Activated naive CD8-positive, alpha-beta T cell treated with anti-CD3 and anti-CD28 coated beads, Interleukin-2, amount 10 ng/mL, durations not matched to agents 7 days and 5 days (primary cell): ENCODE data around the gene GRAPL. TPM values are rescaled to one million over a fixed set of nuclear protein-coding genes. Genes with fewer than 3 reads are reported as not detected.
"Not testable (repeated sequence)": the region's sequence is repeated elsewhere in the genome, so short reads cannot be mapped to it uniquely, and the experiment has no call there.

Source experiments
- ATAC-seq: fragments of 150-1000 bp; cut with Tn5 transposase; one replicate; pipeline ENCODE4 v1.10.0; 2021; ENCODE audit warnings: low read depth, moderate library complexity
- POLR2A ChIA-PET: fragments of 350-600 bp; sonication (Branson Sonifier 250); formaldehyde crosslinking; loops from one replicate; lab custom pipeline; 2021; ENCODE audit warnings: antibody characterized with exemption; lab: Charles Lee
- DNase-seq: peaks from one replicate; pipeline ENCODE4 v3.0.0; 2021
- H3K27ac Mint-ChIP-seq: one replicate; pipeline ENCODE4 v1.8.0; 2022; ENCODE audit warnings: mild to moderate bottlenecking, mixed read lengths
- H3K27me3 Mint-ChIP-seq: one replicate; pipeline ENCODE4 v1.8.0; 2022; ENCODE audit warnings: mild to moderate bottlenecking, moderate library complexity, mixed read lengths
- H3K36me3 Mint-ChIP-seq: one replicate; pipeline ENCODE4 v1.8.0; 2021; ENCODE audit warnings: mild to moderate bottlenecking, mixed read lengths
- H3K4me1 Mint-ChIP-seq: one replicate; pipeline ENCODE4 v1.8.0; 2021; ENCODE audit warnings: mixed read lengths
- H3K4me3 Mint-ChIP-seq: one replicate; pipeline ENCODE4 v1.8.0; 2022; ENCODE audit warnings: mild to moderate bottlenecking, moderate library complexity, mixed read lengths
- H3K9me3 Mint-ChIP-seq: one replicate; pipeline ENCODE4 v1.8.0; 2021; ENCODE audit warnings: mixed read lengths
- total RNA-seq, 2 experiments: library from RNA; stranded (reverse); gene quantifications; one replicate each; pipeline ENCODE4 v1.2.3, GENCODE V29; 2021

The GRAPL gene
- total RNA-seq, 2 experiments from 2014 or later, result 17.9 to 18.4 TPM

GRCh38 chr17:19150678-19151615, 23.6 kb downstream of the GRAPL start:
- H3K36me3 Mint-ChIP-seq, H3K9me3 Mint-ChIP-seq, POLR2A ChIA-PET, H3K4me3 Mint-ChIP-seq, ATAC-seq, H3K27ac Mint-ChIP-seq, DNase-seq, H3K4me1 Mint-ChIP-seq, H3K27me3 Mint-ChIP-seq: not testable (repeated sequence)

DNA sequence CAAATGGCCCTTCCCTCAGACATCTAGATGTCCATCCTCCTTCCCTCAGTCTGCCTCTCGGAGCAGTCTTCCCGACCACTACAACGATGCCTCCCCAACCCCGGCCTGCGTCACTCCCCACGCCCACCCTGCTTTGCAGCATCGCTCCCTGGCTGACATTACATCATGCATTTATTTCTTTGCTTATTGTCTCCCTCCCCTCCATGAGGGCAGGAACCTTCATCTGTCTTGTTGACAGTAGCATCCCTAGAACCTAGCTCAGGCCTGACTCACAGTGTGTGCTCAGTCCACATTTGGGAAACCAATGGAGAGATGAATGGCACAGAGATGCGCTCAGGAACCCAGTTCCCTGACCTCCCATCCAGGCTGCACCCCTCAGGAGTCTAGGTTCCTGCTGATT, 30.2 kb downstream of the GRAPL start:
- H3K4me1 Mint-ChIP-seq, ATAC-seq, H3K36me3 Mint-ChIP-seq, H3K27ac Mint-ChIP-seq, H3K27me3 Mint-ChIP-seq, H3K9me3 Mint-ChIP-seq, POLR2A ChIA-PET, H3K4me3 Mint-ChIP-seq, DNase-seq: not testable (repeated sequence)

GRCh38 chr17:19158478-19158877, 31.1 kb downstream of the GRAPL start:
- H3K9me3 Mint-ChIP-seq, H3K36me3 Mint-ChIP-seq, H3K27me3 Mint-ChIP-seq, H3K27ac Mint-ChIP-seq, DNase-seq, H3K4me3 Mint-ChIP-seq, ATAC-seq, H3K4me1 Mint-ChIP-seq, POLR2A ChIA-PET: not testable (repeated sequence)

DNA sequence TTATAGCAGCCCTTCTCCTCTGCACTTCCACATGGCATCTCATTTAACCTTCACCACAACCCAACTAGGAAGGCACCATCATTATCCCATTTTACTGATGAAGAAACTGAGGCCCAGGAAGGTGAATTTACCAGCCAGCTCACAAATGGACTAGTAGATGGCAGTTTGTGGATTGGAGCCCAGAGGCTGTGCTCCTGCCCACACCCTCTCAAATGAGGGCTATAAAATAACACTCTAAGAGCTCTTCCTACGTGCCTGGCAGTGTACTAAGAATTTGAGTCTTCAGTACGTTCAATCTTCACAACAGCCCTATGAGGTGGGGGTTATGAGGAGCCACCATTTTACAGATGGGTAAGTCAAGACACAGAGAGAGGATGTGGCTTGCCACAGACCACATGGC, 31.5 kb downstream of the GRAPL start:
- H3K4me1 Mint-ChIP-seq, H3K27me3 Mint-ChIP-seq, DNase-seq, H3K9me3 Mint-ChIP-seq, ATAC-seq, H3K27ac Mint-ChIP-seq, H3K36me3 Mint-ChIP-seq, POLR2A ChIA-PET, H3K4me3 Mint-ChIP-seq: not testable (repeated sequence)

DNA sequence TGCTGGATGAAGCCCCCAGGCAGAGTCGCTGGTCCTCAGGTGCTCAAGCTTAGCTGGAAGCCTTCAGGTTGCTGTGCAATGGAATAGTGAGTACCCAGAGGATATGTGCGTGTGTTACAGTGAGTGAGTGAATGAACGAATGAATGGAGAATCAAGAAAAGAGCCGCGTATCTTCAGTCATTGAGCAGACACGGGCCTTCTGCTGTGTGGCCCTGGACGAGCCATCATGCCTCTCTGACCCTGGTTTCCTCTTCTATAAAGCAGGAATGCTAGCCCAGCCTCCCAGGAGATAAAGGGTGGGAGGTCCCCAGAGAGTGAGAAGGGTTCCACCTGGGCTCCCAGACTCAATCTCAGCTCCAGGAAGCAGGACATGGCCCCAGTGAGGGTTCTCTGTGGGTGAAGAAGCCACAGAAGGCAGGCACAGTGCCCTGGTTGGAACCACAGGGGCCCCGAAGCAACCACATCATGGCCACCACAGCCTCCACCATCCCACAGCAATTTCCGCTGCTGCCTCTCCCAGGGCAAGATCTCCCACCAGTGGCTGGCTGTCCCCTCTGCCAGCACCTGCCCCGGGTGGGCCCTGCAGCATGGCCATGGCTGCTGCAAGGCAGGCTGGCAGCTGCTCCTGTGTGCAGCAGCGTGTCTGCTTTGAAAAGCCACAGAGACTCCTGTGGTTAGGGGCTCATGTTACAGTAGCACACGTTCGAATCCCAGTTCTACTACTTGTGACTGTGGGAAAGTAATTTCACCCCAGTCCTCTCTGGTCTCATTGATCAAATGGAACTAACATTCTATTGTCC, 34.1 kb downstream of the GRAPL start:
- H3K36me3 Mint-ChIP-seq, POLR2A ChIA-PET, H3K4me3 Mint-ChIP-seq, H3K9me3 Mint-ChIP-seq, DNase-seq, H3K27me3 Mint-ChIP-seq, H3K27ac Mint-ChIP-seq, H3K4me1 Mint-ChIP-seq: not testable (repeated sequence)
- ATAC-seq, result peak; percentile 30

GRCh38 chr17:19162384-19163216, 35.2 kb downstream of the GRAPL start:
- H3K4me1 Mint-ChIP-seq, H3K4me3 Mint-ChIP-seq, POLR2A ChIA-PET, H3K9me3 Mint-ChIP-seq, ATAC-seq, H3K27me3 Mint-ChIP-seq, H3K27ac Mint-ChIP-seq, H3K36me3 Mint-ChIP-seq, DNase-seq: not testable (repeated sequence)

- H3K9me3 Mint-ChIP-seq, POLR2A ChIA-PET, H3K27me3 Mint-ChIP-seq, H3K4me3 Mint-ChIP-seq, H3K36me3 Mint-ChIP-seq, DNase-seq, H3K4me1 Mint-ChIP-seq, ATAC-seq, H3K27ac Mint-ChIP-seq: not testable (repeated sequence)
These were observed 47.0 kb downstream of the GRAPL start for GRCh38 chr17:19174422-19174821.

DNA sequence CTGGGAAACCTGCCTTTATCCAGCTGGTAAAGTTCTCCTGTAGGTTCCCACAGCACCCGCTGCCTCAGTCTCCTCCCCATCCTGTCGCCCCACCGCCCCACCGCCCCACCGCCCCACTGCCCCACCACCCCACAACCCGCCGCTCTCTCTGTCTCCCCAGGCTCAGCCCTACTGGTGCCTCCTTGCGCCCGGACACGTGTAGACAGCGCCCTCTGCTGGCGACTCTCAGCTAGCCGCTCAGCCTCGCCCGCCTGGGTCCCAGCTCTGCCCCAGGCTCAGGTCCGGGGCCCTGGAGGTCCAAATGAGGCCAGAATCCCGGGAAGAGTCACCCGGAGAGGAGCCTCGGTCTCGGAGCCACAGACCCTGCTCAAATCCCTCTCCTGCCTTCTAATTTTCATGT, 48.0 kb downstream of the GRAPL start:
- H3K4me3 Mint-ChIP-seq, POLR2A ChIA-PET, H3K9me3 Mint-ChIP-seq, H3K36me3 Mint-ChIP-seq, H3K4me1 Mint-ChIP-seq, H3K27ac Mint-ChIP-seq, H3K27me3 Mint-ChIP-seq, DNase-seq: not testable (repeated sequence)
- ATAC-seq, result peak; percentile 92

GRCh38 chr17:19181040-19181875, 53.9 kb downstream of the GRAPL start:
- ATAC-seq, result peak; percentile 95
- H3K4me1 Mint-ChIP-seq, H3K27me3 Mint-ChIP-seq, H3K36me3 Mint-ChIP-seq, H3K4me3 Mint-ChIP-seq, H3K9me3 Mint-ChIP-seq, DNase-seq, POLR2A ChIA-PET, H3K27ac Mint-ChIP-seq: not testable (repeated sequence)

- ATAC-seq (peak; percentile 42), DNase-seq (peak; percentile 77)
- H3K27me3 Mint-ChIP-seq, H3K27ac Mint-ChIP-seq, POLR2A ChIA-PET, H3K4me1 Mint-ChIP-seq, H3K4me3 Mint-ChIP-seq, H3K9me3 Mint-ChIP-seq, H3K36me3 Mint-ChIP-seq: not testable (repeated sequence)
These were observed 60.8 kb downstream of the GRAPL start for GRCh38 chr17:19187883-19188869.

DNA sequence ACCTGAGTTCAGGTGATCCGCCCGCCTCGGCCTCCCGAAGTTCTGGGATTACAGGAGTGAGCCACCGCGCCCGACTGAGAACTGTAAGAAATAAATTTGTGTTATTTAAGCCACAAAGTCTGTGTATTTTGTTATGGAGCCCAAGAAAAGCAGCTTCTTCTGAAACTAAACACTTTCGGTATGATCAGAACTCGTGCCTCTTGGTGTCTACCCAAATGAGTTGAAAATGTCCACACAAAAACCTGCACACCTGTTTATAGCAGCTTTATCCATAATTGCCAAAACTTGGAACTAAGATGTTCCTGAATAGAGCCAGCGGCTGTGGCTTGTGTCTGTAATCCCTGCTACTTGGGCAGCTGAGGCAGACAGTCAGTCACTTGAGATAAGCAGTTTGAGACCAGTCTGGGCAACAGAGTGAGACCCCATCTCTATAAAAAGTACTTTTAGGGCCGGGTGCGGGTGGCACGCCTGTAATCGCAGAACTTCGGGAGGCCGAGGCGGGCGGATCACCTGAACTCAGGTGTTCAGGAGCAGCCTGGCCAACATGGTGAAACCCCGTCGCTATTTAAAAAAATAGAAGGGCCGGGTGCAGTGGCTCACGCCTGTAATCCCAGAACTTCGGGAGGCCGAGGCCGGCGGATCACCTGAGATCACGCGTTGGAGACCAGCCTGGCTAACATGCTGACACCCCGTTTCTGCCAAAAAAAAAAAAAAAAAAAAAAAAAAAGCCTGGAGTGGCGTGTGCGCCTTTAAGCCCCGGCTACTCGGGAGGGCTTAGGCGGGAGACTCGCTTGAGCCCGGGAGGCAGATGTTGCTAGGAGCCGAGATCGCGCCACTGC, 61.7 kb downstream of the GRAPL start:
- ATAC-seq, result peak; percentile 70
- DNase-seq, H3K27me3 Mint-ChIP-seq, H3K9me3 Mint-ChIP-seq, H3K27ac Mint-ChIP-seq, H3K4me1 Mint-ChIP-seq, H3K4me3 Mint-ChIP-seq, POLR2A ChIA-PET, H3K36me3 Mint-ChIP-seq: not testable (repeated sequence)
